Measurements from ENCODE around the gene CTNNA2.

DNA sequence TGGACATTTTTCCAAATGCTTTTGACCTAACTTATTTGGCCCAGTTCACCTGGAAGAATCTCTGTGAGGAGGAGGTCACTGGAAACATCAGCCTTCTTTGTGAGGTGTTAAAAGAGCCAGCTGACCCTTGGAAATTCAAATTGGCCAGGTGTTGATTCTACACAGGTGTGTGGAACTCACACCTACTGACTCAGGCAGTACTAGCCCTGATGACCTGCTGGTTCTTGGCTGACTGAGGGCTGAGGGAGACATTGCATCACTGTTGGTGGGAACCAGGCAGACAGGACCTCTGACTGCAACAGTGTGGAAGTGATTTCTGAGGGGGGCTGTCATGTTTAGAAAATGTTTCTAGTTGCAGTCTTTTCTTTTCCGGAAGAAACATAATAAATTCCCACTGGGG, 1033.9 kb downstream of the CTNNA2 start:
- TF ChIP-seq, protein P1, sequence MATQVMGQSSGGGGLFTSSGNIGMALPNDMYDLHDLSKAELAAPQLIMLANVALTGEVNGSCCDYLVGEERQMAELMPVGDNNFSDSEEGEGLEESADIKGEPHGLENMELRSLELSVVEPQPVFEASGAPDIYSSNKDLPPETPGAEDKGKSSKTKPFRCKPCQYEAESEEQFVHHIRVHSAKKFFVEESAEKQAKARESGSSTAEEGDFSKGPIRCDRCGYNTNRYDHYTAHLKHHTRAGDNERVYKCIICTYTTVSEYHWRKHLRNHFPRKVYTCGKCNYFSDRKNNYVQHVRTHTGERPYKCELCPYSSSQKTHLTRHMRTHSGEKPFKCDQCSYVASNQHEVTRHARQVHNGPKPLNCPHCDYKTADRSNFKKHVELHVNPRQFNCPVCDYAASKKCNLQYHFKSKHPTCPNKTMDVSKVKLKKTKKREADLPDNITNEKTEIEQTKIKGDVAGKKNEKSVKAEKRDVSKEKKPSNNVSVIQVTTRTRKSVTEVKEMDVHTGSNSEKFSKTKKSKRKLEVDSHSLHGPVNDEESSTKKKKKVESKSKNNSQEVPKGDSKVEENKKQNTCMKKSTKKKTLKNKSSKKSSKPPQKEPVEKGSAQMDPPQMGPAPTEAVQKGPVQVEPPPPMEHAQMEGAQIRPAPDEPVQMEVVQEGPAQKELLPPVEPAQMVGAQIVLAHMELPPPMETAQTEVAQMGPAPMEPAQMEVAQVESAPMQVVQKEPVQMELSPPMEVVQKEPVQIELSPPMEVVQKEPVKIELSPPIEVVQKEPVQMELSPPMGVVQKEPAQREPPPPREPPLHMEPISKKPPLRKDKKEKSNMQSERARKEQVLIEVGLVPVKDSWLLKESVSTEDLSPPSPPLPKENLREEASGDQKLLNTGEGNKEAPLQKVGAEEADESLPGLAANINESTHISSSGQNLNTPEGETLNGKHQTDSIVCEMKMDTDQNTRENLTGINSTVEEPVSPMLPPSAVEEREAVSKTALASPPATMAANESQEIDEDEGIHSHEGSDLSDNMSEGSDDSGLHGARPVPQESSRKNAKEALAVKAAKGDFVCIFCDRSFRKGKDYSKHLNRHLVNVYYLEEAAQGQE (IDR thresholded peaks at IDR 0.05) = no peak
- TF ChIP-seq EHMT2 (IDR thresholded peaks at IDR 0.05; ENCODE audit: low read depth) (no peak), CHD2 (IDR thresholded peaks at IDR 0.05; ENCODE audit: low read length, partially characterized antibody) (no peak), POLR2A (IDR thresholded peaks at IDR 0.05; ENCODE audit: low read length) (no peak), RFX5 (IDR thresholded peaks at IDR 0.05) (no peak), MYC (IDR thresholded peaks at IDR 0.05; ENCODE audit: borderline replicate concordance, low read length) (no peak), RAD21 (conservative IDR thresholded peaks at IDR 0.05 in 1 of 2, IDR thresholded peaks at IDR 0.05 in 1 of 2) (no peak)
- TF ChIP-seq, protein P2, sequence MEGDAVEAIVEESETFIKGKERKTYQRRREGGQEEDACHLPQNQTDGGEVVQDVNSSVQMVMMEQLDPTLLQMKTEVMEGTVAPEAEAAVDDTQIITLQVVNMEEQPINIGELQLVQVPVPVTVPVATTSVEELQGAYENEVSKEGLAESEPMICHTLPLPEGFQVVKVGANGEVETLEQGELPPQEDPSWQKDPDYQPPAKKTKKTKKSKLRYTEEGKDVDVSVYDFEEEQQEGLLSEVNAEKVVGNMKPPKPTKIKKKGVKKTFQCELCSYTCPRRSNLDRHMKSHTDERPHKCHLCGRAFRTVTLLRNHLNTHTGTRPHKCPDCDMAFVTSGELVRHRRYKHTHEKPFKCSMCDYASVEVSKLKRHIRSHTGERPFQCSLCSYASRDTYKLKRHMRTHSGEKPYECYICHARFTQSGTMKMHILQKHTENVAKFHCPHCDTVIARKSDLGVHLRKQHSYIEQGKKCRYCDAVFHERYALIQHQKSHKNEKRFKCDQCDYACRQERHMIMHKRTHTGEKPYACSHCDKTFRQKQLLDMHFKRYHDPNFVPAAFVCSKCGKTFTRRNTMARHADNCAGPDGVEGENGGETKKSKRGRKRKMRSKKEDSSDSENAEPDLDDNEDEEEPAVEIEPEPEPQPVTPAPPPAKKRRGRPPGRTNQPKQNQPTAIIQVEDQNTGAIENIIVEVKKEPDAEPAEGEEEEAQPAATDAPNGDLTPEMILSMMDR (IDR thresholded peaks at IDR 0.05) = no peak
- TF ChIP-seq, protein P3, sequence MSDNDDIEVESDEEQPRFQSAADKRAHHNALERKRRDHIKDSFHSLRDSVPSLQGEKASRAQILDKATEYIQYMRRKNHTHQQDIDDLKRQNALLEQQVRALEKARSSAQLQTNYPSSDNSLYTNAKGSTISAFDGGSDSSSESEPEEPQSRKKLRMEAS (IDR thresholded peaks at IDR 0.05) = no peak
- TF ChIP-seq, protein P4, sequence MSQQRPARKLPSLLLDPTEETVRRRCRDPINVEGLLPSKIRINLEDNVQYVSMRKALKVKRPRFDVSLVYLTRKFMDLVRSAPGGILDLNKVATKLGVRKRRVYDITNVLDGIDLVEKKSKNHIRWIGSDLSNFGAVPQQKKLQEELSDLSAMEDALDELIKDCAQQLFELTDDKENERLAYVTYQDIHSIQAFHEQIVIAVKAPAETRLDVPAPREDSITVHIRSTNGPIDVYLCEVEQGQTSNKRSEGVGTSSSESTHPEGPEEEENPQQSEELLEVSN (IDR thresholded peaks at IDR 0.05; ENCODE audit: borderline replicate concordance, low read depth) = no peak

Measured in A549 (cell line).